Activated T-cell treated with anti-CD3 and anti-CD28 coated beads for 24 hours (primary cell): ENCODE measurements around the gene STARD13.

ENCODE experiments used
- DNase-seq: peaks from one replicate; pipeline ENCODE4 v3.0.0-alpha.2; 2020; ENCODE audit warnings: low read depth

The STARD13 gene

DNA sequence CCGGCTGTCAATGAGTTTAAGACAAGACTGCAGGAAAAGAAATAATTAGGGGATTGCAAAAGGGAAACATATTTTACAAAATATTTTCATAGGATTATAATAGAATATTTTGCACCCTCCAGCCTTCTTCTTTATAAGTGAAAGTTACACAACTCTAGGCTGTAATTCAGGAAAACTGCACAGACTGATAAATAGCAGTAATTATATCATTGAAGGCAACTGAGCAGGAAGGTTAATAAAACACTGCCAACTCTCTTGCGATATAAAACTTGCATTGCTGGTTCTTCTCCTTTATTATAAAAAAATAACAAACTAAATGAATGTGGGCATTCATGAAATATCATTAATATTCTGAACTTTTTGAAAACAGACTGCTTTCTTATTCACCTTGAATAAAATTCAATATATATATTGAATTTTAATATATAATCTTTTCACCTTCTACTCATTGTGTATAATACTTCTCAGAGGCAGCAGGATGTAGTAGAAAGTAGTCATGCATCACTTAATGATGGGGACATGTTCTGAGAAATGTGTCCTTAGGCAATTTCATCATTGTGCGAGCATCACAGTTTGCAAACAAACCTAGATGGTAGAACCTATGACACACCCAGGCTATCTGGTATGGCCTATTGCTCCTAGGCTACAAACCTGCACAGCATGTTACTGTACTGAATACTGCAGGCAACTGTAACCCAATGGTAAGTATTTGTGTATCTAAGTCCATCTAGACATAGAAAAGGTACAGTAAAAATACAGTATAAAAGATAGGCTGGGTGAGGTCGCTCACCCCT is 24.9 kb upstream of the STARD13 start:
- DNase-seq: no peak

DNA sequence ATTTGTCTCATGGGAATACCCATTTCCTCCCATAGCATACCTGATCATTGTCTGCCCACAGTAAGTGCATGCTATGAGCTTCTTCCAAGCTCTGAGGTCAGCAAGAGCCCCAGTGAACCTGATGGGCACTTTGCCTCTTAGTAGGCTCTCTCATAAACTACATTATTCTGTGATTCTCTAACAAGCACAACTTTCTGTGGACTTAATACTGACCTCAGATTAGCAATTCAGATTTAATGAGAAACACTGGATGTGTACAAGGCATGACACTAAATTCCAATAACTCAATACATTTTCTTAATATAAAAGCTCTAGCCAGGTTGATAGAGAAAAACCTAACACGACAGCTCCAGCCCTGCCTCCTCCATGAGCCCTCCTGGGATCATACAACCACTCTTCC is 23.3 kb upstream of the STARD13 start:
- no peak for DNase-seq

DNA sequence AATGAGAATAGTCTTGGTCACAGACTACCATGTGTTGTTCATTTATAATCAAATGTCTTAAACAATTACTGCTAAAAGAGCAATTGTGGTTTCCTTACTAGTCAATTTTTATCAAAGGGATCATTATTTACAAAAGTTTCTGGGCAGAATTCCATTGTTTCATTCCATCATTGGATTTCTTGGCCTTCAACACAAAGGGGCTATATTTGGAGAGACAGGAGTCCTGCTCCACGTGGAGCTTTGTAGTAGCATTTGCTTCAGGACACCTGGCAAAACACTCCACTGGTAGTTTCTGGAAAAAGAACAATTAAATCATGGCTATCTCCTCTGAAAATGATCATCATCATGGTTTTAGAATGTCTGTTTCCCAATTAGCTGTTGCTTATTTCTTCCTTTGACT is 22.3 kb upstream of the STARD13 start:
- no peak for DNase-seq

DNA sequence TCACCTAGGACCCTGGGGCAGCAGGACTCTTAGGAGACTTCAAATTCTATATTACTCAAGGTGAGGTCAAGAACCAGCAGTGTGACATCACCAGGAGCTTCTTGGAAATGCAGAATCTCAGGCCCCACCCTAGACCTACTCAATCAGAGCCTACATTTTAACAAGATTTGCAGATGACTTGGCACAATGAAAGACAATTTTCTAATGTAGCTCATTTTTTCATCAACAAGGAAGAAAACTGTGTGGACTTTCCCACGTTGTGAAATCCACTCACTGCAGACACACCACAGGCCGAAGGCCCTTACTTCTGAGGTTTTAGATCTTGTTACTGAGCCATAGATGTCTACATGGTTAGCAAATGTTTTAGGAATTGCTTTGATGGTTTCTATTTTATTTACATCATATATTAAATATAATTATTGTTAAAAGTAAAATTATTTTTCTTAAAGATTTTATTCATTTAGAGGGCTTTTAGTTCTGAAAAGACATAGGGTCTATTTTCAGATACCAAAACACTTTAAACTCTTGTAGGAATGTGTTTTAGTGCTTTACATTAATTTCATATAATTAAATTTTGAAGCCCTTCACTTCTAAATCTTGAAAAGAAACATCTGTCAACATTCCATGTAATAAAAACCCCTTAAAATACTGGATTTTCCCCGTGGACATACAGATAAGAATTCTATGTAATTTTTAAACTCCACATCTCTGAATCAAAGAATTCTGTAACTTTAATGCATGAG is 18.5 kb upstream of the STARD13 start:
- no peak for DNase-seq

DNA sequence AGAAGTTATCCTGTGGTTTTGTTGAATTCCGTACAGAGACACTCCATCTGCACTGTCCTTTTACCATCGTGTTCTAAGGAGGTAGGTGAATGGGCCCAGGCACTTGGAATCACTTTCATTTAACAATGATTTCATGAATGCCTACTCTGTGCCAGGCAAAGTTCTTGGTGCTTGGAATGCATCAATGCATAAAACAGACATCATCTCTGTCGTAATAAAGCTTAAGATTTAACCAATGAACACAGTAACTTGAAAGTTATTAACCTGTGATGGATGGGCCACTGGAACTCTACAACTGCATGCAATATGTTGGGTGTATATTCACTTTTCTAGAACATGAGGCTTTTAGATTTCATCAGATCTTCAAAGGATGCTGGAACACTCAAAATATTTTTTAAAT is 14.1 kb upstream of the STARD13 start:
- no peak for DNase-seq

DNA sequence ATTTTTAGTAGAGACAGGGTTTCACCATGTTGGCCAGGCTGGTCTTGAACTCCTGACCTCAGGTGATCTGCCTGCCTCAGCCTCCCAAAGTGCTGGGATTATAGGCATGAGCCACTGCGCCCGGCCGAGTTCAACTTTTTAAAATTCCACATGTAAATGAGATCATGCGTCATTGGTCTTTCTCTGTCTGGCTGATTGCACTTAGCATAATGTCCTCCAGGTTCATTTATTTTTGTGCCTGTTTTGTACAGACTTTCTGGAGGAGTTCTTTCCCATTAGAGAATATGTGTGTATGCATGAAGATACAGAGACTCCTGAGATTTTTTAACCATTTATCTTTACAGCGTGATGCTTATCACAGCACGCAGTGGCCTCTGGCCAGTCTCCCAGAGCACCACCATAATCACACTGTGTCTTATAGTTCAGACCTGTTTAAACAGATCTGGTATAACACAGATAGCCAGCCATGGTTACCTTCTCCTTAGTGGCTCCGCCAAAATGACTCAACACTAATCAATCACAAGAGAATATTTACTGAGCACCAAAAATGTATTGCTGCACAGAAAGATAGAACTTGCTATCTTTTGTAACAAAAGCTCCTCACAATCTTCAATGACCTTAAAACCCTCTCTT is 11.4 kb upstream of the STARD13 start:
- DNase-seq: no peak

DNA sequence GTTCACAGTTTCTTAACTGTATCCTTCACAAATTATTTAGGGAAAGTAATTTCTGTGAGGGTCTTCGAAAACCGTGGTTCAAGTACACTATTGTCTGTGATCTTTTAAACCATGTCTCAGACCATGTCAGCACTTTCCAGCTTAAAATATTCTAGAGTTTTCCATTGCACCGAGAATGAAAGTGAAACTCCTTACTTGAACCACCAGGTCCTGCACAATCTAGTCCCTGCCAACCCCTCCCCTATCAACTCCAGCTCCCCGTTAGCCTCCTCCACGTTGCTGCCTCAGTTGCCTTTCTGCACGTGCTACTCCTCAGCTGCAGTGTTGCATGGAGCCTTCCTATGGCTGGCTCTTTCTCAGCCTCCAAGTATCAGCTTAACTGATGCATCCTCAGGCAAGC is 7.2 kb upstream of the STARD13 start:
- DNase-seq: no peak

DNA sequence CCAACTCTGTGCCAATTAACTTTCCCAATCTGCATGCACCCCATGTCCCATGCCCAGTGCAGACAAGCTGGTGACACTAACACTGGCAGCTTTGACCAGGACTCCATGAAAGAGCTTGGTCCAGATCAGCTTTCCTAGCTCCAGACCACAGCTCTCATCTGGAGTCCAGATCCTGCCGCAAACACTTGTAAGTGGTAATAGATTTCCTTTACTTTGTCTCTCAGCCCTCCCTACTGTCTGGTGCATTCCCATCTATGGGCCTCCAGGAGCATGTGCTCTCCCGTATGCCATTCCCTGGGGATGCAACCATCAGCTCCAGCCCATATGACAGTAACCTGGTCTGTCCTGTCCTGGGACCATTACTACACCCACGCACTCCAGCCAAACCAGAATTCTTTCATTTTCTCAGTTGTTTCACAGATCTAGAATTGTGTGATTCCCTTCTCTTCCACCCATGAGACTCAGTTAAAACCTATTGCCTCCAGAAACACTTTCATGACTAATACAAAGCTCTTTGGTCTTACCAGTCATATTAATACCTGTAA is 4.9 kb upstream of the STARD13 start:
- no peak for DNase-seq

DNA sequence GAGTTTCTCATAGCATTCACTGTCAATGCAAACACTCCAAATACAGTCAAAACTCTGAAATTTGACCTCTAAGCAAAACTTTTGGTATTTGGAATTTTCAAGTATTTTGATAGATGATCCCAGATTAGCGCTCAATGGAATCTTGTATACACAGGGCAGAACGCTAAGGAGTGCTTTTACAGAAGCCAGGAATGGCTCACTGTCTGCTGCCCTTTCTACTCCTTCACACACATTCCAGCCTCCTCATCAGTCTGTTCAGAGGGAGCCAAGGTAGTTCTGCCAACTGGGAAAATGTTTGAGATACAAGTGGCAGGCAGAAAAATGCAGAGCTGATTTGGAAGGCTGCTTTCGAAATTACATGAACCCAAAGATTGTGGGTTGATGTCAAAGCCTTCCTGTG is 4.4 kb upstream of the STARD13 start:
- no peak for DNase-seq

DNA sequence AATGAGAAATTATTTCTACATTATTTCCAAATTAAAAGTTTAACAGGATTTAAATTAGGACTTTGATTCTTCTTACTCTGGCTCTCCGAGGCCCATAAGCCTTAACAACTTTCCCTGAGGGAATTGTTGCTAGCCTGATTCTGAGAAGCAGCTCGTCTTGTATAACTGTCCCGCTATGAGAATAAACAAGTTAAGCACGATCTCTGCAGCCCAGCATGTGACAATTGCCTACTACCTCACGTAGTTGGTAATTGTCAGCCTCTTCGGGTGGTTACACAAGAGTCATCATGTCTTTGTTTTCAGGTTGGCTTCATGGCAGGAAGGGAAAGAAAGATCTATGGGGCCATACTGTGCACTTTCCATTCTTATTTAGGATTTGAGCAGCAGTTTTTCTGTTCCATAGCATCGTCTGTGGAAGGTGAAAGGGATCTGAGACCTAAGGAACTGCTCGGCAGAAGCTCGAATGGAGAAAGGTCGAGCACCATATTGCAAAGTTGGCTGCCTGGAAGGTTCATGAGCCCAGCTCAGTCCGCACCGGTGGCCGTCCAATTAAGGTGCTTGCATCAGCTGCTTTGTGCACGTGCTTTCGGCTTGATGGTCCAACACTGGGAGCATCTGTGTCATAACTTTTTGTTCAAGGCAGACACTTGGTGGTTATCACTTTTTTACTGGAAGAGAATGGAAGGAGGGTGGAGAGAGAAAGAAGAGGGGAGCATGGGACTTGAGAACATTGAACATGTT is 1.8 kb upstream of the STARD13 start:
- DNase-seq: no peak

DNA sequence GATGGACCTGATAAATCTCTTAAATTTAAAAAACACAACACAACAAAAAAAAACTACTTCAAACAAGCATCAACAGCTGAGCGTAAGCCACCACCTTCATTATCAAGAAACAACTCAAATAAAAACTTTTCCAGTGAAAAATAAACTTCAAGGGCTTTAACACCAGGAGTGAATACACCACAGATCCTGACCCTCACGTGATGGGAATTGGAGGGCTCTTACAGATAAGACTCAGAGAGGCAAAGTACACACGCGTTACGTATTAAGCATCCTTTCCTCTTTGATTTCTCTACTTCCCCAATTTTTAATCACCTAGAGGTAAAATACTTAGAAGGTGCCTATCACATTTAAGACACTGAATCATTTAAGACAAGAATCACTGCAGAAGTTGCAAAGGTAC is 573 bp upstream of the STARD13 start:
- no peak for DNase-seq

DNA sequence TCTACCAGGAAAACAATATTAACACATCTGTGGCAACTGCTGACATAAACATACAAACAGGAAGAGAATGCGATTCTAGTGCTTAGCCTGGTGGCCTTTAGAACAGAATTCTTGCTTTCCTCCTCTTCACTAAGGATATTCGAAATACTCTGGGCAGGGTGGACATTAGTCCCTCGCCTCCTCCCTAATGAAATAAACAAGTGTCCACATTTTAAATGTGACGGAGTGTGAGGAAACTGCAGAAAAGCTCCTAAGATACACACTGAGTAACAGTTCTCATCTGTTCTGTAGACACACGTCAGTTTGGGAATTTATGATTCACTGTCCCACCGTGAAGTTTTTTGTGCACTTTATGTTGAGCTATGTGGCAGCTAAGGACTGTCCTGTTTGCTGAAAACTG is 639 bp downstream of the STARD13 start:
- DNase-seq: no peak

DNA sequence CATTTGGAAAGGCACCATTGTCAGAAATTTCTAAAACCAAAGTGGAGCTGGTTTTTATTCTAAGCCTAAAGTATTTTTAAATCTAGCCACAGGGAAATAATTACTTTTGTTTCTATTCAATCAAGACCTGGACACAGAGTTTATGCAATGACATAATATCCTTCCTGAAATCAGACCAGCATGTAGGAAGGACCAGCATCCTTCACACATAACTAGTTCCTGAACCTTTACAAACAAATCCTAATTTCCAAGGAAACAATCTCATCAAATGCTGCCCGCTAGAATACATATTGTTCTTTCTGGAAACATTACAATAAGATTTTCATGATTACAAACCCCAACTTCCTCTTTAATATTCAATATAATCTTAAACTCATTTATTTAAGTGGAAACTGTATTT is 1.5 kb downstream of the STARD13 start:
- no peak for DNase-seq

DNA sequence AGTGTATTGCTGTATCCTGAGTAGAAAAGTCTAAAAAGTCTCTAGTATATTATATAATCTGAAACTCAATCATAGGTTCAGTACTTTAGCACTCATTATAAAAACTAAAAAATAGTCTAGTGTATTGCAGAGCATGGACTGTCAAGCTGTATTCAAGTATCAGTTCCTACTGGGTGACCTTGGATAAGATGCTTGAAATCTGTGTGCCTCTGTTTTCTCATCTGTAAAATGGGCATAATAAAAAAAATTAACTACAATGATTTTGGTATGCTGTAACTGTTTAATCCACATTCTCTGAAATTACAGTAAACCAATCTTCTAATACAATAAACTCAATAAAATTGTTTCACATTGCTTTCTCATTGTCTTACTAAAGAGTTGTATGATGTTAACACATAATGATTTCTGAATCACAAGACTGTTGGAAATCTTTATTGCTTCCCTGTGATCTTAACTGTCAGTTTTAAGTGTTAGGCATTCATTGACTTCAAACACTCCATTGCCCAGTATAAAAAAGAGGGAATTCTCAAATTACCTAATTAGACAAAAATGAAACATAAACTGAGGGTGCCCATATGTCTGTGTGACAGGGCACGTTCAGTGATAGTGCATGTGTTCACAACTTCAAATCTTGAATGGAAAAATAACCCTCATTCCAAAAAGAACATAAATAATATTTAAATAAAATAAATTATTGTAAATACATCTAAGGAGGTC is 2.2 kb downstream of the STARD13 start:
- no peak for DNase-seq

DNA sequence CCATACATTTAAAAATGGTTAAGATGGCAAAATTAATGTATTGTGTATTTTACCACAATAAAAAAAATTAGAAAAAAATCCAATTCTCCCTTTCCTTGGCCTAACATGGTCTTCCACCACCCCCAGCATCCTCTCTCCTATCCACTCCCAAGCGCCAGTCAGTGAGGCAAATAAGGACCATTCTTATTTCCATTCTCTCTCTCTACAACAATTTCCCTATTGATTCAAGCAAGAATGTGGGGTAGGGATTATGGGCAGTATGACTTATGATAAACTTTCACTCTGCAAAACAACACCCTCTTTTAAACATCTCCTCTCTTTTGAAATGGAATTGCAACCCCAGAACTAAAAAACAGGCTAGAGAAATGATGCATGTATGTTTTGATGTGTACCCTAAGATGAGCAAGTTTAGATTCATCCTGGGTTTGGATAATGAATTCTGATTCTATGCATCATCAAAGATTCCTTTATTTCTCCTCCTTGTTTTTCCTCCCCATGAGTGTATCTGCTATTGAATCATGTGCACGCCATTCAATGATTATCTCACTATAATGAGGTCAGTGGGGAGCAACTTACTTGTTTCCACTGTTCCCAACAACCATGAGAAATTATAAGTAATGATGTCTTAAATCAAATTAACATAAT is 3.5 kb downstream of the STARD13 start:
- DNase-seq: no peak

DNA sequence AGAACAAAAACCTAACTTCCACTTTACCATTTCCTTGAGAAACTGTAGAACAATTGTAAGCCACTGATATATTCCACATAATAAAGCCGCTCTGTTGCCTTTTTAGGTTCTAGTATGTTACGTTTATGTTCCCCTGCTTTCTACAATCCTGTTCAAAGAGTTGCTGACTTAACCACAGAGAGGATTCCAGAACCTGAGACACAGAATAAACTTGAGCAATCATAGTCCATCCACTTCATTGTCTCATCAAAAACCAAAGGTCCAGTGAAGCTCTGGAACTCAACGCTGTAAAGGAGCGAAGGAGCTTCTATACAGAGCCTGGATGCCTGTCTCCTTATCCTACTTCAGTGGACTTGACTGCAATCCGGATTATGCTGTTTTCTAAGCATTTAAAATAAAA is 4.6 kb downstream of the STARD13 start:
- DNase-seq: no peak

DNA sequence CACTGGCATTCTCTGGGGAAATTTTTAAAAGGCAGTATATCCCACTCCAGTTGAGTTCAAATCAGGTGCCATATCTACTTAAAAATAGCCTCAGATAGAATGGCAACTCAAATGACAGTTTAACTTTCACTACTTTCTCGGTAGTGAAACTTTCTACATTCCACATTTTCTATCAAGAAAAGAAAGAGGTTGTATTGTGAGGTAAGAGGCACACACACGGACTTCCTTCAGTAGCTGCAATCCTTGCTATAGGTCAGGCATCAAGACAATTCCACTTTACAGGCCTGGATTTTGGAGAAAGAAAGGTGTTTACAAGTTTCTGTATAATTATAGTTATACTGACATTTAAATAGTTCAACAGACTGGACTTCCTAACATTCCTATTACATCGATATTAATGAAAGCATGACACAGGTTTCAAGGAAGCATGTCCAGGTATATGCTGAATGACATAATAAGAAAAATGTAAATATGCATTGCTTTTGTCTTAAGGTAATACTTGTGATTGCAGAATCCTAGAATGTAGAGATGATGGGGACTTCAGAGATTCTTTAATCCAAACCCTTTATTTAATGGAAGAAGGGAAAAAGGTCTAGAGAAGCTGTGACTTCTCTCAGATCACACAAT is 5.2 kb downstream of the STARD13 start:
- DNase-seq: no peak

DNA sequence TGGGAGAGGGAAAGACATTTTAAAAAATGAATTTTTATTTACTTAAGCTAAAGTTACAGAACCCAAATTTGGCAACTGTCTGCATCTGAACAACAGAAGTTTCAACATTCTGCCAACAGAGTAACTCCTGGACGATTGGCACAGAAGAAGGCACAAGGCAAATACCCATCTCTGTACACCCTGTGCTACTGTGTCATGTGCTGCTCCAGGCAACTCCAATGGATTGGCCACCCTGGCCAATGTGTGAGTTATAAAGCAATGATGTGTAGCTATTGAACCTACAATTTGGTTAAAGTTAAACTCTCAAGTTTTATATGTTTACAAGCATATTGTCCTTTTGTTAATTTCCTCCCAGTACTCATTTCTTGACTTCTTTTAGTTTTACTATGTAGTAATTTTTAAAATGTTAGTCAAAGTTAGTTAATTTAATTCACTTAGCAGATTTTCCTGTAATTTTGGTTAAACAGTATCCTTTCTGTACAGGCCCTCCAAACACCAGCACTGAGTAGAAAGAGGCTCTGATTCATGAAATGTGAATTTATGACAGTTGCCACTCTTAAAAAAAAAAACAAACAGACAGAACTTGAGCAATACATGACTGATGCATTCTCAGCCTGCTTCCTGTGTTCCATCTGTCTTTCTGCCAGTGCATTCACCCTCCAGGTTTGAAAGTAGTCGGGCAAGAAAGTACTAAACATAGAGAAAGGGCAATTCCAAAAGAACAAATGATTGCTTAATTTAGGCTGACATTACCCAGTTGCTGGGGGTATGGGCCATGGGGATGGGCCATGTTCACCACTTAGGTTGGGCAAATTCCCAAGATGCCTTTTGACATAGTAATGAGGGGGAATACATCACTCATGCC is 5.9 kb downstream of the STARD13 start:
- DNase-seq: no peak

DNA sequence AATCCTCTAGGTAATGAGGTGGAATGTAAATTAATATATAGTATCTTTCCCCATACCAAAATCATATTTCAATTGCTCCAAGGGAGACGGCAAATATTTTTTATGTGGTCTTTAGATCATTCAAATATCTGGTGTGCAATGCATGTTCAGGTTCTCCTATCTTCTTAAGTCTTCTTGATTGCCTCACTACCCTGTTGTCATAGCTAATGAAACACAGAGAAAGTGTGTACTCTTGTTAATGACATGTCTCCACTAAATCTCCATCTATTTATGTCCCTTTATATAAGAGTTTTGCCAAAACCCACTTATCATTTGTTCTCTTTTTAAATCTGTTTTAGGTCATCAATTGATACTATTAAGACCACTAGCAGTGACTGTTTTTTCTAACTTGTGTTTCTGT is 6.6 kb downstream of the STARD13 start:
- DNase-seq: no peak

DNA sequence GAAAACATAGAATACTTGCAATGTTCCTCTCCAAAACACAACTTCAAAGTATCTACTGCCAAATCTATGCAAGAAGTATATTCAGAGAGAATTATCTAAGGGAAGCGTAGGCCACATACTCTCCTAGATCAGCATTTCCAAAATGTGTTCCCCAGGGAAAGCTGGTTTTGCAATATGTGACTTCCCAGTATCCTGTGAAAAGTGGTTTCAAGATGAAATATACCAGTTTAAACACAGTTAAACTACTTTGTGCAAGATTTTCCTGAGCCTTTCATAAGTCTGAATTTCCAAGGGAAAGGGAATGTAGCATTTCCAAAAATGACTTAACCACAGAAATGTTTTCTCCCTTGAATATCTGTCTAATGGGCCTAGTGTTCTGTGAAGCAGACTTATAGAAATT is 7.6 kb downstream of the STARD13 start:
- no peak for DNase-seq
